Prostate gland (tissue), 2 donors: ENCODE results near the gene LCOR.

Experiments
- CTCF ChIP-seq, 4 experiments: fragments of 200-600 bp in 2 of 4; fragments of 450-650 bp in 2 of 4; sonication (generic) in 2 of 4; IDR thresholded peaks; 1 replicate in 3 of 4; 2 replicates in 1 of 4; pipeline ENCODE4 v1.5.1; 2016 to 2019; ENCODE audit warnings: antibody characterized with exemption in 4 of 4, mild to moderate bottlenecking in 2 of 4, moderate library complexity in 2 of 4
- POLR2A ChIP-seq: fragments of 450-650 bp; IDR thresholded peaks from one replicate; pipeline ENCODE4 v1.6.1; 2016; ENCODE audit warnings: antibody characterized with exemption, mild to moderate bottlenecking
- POLR2AphosphoS5 ChIP-seq: sonication (generic); formaldehyde crosslinking; IDR thresholded peaks from one replicate; pipeline ENCODE4 v1.6.1; 2017; ENCODE audit warnings: antibody characterized with exemption

DNA sequence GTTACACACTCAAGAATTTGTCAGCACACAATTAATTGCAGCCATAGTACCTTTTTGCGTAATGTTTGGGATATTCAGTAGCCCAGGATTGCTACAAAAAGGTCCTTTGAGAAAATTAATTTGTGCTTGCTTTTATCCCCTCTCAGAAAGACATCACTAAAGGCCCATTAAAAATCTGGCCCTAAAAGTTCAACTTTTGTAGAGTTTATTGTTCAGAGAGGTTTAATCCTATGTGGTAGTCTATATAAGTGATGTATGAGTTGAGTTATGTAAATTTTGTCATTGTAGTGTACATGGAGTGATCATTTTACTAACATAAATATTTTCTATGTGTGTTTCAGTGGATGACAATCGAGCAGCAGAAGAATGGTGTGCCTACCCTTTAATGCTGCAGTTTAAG lies 126.0 kb downstream of the LCOR start:
- TF ChIP-seq CTCF (IDR thresholded peaks at IDR 0.05) = no peak
- TF ChIP-seq POLR2A = no peak
- TF ChIP-seq POLR2AphosphoS5 = no peak
